Measurements from ENCODE around the gene KATNIP. TPM values are rescaled to one million over a fixed set of nuclear protein-coding genes. Genes with fewer than 3 reads are reported as not detected.

Gene KATNIP
- total RNA-seq, 1 donor from 2014 or later, result 24.4 TPM

DNA sequence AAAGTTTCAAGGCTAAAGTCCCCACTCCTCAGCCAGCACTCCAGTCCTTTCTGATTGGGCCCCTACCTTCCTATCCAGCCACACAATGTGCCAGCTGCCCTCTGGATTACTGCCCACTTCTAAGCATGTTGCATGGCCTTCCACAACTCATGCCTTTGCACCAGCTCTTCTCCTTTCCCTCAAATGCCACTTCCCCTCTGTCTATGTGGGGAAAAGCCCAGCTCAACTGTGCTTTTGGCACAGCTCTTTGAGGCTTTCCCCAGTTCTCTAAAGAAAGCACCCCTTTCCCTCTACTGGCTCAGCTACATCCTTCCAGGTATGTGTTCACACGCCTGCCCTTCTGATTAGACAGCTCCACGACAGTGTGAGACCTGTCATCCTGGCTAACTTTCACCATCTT, 18.8 kb upstream of the KATNIP start:
- TF ChIP-seq, protein P1, sequence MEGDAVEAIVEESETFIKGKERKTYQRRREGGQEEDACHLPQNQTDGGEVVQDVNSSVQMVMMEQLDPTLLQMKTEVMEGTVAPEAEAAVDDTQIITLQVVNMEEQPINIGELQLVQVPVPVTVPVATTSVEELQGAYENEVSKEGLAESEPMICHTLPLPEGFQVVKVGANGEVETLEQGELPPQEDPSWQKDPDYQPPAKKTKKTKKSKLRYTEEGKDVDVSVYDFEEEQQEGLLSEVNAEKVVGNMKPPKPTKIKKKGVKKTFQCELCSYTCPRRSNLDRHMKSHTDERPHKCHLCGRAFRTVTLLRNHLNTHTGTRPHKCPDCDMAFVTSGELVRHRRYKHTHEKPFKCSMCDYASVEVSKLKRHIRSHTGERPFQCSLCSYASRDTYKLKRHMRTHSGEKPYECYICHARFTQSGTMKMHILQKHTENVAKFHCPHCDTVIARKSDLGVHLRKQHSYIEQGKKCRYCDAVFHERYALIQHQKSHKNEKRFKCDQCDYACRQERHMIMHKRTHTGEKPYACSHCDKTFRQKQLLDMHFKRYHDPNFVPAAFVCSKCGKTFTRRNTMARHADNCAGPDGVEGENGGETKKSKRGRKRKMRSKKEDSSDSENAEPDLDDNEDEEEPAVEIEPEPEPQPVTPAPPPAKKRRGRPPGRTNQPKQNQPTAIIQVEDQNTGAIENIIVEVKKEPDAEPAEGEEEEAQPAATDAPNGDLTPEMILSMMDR (IDR thresholded peaks at IDR 0.05; ENCODE audit: insufficient read depth, low read length, poor library complexity, severe bottlenecking), result no peak
- H3K27me3 ChIP-seq (ENCODE audit: control insufficient read depth, insufficient read depth, low read length), result no peaks in the 10 kb centered on the region
- peaks cover 3% of the 10 kb centered on the region for H3K36me3 ChIP-seq (ENCODE audit: control insufficient read depth, insufficient read depth, low read length)
- no peak overlapping the region for H3K4me3 ChIP-seq (ENCODE audit: low read depth, low read length)
- DNase-seq (ENCODE audit: low read depth), result no peak

DNA sequence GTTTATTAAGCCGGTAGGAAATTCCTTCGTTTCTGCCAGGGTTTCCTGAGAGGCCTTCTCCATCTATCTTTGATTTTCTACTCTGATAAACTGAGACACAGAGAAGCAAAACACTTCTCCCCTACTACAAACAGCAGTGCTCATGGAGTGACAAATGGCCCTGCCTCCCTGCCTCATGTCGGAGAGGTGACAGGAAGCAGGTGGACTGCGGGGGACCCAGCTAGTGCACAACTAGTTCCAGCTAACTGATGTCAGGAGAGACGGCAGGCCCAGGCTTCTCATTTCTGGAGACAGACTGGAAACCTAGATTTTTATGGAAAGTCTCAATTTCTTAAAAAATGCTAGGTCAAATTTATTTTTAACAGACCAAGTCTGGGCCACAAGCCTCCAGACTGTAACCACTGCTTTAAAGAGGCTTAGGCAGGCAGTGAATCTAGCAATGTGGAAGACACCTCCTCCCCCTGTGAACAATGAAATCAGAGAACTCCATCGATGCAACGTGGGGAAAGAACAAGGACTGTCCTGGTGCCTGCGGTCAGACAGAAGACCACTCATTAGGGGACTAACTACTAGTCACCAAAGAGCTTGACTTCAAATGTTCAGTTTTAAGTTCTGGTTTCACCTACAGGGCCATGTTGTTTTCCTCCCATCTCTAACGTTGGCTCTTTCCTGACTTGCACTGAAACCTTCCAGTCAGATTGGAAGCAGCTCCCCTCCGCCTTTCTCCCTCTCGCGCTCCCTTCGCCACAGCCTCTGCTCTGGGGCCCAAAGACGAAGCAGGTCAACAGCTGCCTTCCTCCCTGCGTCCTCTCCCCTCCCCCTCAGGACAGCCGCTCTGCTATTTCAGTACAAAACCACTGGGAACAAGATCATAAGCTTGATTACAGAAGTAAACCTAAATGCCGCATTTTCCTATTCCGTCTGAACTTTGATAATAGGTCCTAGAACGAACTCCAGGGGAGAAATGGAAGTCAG, 17.8 kb upstream of the KATNIP start:
- DNase-seq (ENCODE audit: low read depth), result no peak
- Histone ChIP-seq H3K36me3 (ENCODE audit: control insufficient read depth, insufficient read depth, low read length) (peaks cover 1% of the 10 kb centered on the region), H3K27me3 (ENCODE audit: control insufficient read depth, insufficient read depth, low read length) (no peaks in the 10 kb centered on the region), H3K4me3 (ENCODE audit: low read depth, low read length) (no peak overlapping the region)
- TF ChIP-seq, protein P1 (IDR thresholded peaks at IDR 0.05; ENCODE audit: insufficient read depth, low read length, poor library complexity, severe bottlenecking), result no peak

DNA sequence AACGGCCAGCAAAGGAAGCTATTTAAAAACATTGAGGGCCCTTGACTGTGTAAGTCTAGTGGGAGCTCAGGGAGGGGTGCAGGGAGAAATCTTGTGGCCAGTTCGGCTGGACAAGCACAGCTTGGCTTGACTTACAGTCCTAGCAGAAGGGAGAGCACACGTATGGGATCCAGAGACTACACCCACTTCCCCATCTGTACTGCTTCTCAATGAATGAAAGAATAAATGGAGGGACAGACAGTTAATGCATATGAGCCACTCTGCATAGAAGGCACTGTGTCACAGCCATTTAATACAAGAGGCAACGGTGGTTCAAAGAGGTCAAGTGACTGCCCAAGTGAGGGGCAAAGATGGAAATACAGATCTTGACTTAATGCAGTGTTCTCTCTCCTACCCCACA, 15.7 kb upstream of the KATNIP start:
- Histone ChIP-seq H3K36me3 (ENCODE audit: control insufficient read depth, insufficient read depth, low read length) (peaks cover 4% of the 10 kb centered on the region), H3K4me3 (ENCODE audit: low read depth, low read length) (no peak overlapping the region), H3K27me3 (ENCODE audit: control insufficient read depth, insufficient read depth, low read length) (no peaks in the 10 kb centered on the region)
- TF ChIP-seq, protein P1 (IDR thresholded peaks at IDR 0.05; ENCODE audit: insufficient read depth, low read length, poor library complexity, severe bottlenecking), result no peak
- no peak for DNase-seq (ENCODE audit: low read depth)

DNA sequence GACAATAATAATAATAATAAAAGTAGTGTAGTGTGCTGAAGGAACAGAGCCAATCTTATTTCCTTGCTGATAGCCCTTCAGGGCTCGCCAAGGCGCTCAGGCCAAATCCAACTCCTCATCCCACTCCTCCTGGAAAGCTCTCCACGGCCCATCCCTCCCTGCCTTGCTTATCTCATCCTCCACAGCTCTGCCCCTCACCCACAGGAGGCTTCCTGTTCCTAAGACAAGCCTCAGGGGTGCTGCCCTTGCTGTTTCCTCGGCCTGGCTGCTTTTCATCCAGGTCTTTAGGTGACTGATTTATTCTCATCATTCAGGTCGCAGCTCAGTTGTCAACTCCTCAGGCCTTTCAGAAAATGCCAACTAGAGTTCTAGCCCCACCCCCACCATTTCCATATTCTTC, 11.4 kb upstream of the KATNIP start:
- peaks cover 8% of the 10 kb centered on the region for H3K36me3 ChIP-seq (ENCODE audit: control insufficient read depth, insufficient read depth, low read length)
- TF ChIP-seq, protein P1 (IDR thresholded peaks at IDR 0.05; ENCODE audit: insufficient read depth, low read length, poor library complexity, severe bottlenecking), result no peak
- H3K4me3 ChIP-seq (ENCODE audit: low read depth, low read length), result no peak overlapping the region
- H3K27me3 ChIP-seq (ENCODE audit: control insufficient read depth, insufficient read depth, low read length), result no peaks in the 10 kb centered on the region
- no peak for DNase-seq (ENCODE audit: low read depth)

DNA sequence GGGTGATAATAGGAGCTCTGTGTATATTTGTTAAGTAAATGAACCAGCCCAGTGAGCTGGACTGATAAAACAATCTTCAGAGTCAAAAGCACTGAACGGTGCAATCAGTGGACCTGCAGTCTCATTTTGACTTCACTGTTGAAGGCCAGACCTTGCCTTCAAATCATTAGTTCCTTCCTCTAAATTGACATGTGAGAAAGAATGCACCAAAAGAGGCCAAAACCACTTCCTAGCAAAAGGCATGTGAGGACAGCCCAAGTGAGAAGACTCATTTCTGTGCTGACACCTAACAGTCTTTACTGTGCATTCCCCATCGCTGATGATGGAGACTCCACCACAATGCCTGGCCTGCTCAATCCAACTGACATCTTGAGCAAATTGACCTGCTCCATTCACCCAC, 10.8 kb upstream of the KATNIP start:
- H3K27me3 ChIP-seq (ENCODE audit: control insufficient read depth, insufficient read depth, low read length), result no peaks in the 10 kb centered on the region
- TF ChIP-seq, protein P1 (IDR thresholded peaks at IDR 0.05; ENCODE audit: insufficient read depth, low read length, poor library complexity, severe bottlenecking), result no peak
- H3K36me3 ChIP-seq (ENCODE audit: control insufficient read depth, insufficient read depth, low read length), result peaks cover 8% of the 10 kb centered on the region
- DNase-seq (ENCODE audit: low read depth), result no peak
- no peak overlapping the region for H3K4me3 ChIP-seq (ENCODE audit: low read depth, low read length)
